Measurements from ENCODE around the gene NEURL1B. TPM values are rescaled to one million over a fixed set of nuclear protein-coding genes. Genes with fewer than 3 reads are reported as not detected.

Gene NEURL1B
- total RNA-seq, 2 donors from 2014 or later, result 4.9 to 6.3 TPM

DNA sequence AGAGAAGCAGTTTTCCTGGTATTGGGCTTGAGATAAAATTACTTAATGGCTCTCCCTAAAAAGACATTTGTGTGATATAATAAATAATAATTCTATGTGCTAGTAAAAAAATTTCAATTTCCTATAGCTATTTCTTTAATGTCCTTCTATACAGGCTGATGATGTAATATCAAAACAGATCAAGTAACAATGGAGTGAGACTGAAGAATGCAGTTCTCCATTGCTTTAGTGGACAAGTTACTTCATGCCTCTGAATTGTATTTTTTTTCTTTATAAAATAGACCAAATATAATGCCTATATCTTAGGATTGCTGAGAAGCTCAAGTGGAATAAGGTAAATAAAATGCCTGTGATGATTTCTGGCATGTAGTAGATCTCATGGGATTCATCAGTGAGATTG is 35.6 kb upstream of the NEURL1B start:
- H3K9me3 ChIP-seq (ENCODE audit: control insufficient read depth, low read length), result no peaks in the 10 kb centered on the region
- no peaks in the 10 kb centered on the region for H3K4me1 ChIP-seq (ENCODE audit: control insufficient read depth, insufficient read depth, low read length)
- H3K36me3 Mint-ChIP-seq (ENCODE audit: low read depth), result no peaks in the 10 kb centered on the region
- no peak for DNase-seq
- no peaks in the 10 kb centered on the region for H3K9me3 Mint-ChIP-seq
- peaks cover 9% of the 10 kb centered on the region for H3K4me1 Mint-ChIP-seq
- no peak overlapping the region for H3K4me3 Mint-ChIP-seq
- no peak overlapping the region for H3K27ac ChIP-seq (ENCODE audit: low read depth, low read length)
- no peak overlapping the region for H3K27ac Mint-ChIP-seq
- H3K27me3 ChIP-seq (ENCODE audit: control insufficient read depth, insufficient read depth, low read length, poor library complexity, severe bottlenecking), result no peaks in the 10 kb centered on the region
- H3K4me3 ChIP-seq (ENCODE audit: low read length), result no peak overlapping the region
- H3K9ac ChIP-seq (ENCODE audit: extremely low read depth, low read length, poor library complexity, severe bottlenecking), result no peak overlapping the region
- peaks cover 6% of the 10 kb centered on the region for H3K27me3 Mint-ChIP-seq (ENCODE audit: insufficient read depth)
- no peak for TF ChIP-seq CTCF (conservative IDR thresholded peaks at IDR 0.05)
- no peaks in the 10 kb centered on the region for H3K36me3 ChIP-seq (ENCODE audit: control insufficient read depth, insufficient read depth, low read length)

DNA sequence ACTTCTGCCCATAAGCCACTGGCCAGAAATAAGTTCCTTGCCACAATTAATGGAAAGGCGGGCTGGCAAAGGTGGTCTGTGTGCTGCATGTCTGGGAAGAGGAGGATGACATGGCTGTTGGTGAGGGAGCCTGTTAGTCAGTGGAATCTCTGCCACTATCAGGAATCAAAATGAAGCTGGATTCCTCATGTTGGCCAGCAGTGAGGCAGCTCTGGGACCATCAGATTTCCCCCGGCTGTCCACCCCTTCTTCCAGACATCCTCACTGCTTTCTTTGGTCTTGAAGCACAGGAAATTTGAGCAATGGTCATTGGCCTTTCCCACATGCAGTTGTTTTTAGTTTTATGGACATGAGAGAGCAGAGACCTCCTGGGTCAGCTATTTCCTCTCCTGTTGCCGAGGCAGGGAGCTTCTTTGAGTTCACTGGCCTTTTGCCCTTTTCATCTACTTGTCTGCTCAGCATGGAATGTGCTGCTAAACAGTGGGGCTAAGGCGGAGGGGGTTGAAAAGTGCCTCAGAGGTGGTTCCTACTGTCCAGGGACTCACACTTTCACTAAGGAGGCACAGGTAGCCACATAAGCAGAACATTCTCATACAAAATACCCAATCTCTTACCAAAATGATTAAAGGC is 34.8 kb upstream of the NEURL1B start:
- H3K9me3 Mint-ChIP-seq, result no peaks in the 10 kb centered on the region
- H3K4me3 Mint-ChIP-seq, result no peak overlapping the region
- peaks cover 9% of the 10 kb centered on the region for H3K4me1 Mint-ChIP-seq
- H3K27ac ChIP-seq (ENCODE audit: low read depth, low read length), result no peak overlapping the region
- no peak for DNase-seq
- TF ChIP-seq CTCF (conservative IDR thresholded peaks at IDR 0.05), result no peak
- no peaks in the 10 kb centered on the region for H3K9me3 ChIP-seq (ENCODE audit: control insufficient read depth, low read length)
- H3K4me3 ChIP-seq (ENCODE audit: low read length), result no peak overlapping the region
- H3K9ac ChIP-seq (ENCODE audit: extremely low read depth, low read length, poor library complexity, severe bottlenecking), result no peak overlapping the region
- no peaks in the 10 kb centered on the region for H3K36me3 ChIP-seq (ENCODE audit: control insufficient read depth, insufficient read depth, low read length)
- 70 to 72% methylated on average over 2 to 4 of the region's 4 CpGs for WGBS, 2 experiments (ENCODE audit: insufficient coverage in 1 of 2, insufficient read length in 1 of 2)
- H3K4me1 ChIP-seq (ENCODE audit: control insufficient read depth, insufficient read depth, low read length), result no peaks in the 10 kb centered on the region
- H3K27ac Mint-ChIP-seq, result no peak overlapping the region
- H3K27me3 ChIP-seq (ENCODE audit: control insufficient read depth, insufficient read depth, low read length, poor library complexity, severe bottlenecking), result no peaks in the 10 kb centered on the region
- H3K27me3 Mint-ChIP-seq (ENCODE audit: insufficient read depth), result peaks cover 6% of the 10 kb centered on the region
- H3K36me3 Mint-ChIP-seq (ENCODE audit: low read depth), result no peaks in the 10 kb centered on the region

GRCh38 chr5:172607213-172607793 is 33.8 kb upstream of the NEURL1B start:
- 81 to 91% methylated on average over 5 to 6 of the region's 6 CpGs for WGBS, 2 experiments (ENCODE audit: insufficient coverage in 1 of 2, insufficient read length in 1 of 2)

More at GRCh38 chr5:172607213-172607793, 33.8 kb upstream of the NEURL1B start:
- Histone ChIP-seq H3K4me1 (ENCODE audit: control insufficient read depth, insufficient read depth, low read length) (no peaks in the 10 kb centered on the region), H3K36me3 (ENCODE audit: control insufficient read depth, insufficient read depth, low read length) (no peaks in the 10 kb centered on the region), H3K27me3 (ENCODE audit: control insufficient read depth, insufficient read depth, low read length, poor library complexity, severe bottlenecking) (no peaks in the 10 kb centered on the region), H3K9me3 (ENCODE audit: control insufficient read depth, low read length) (no peaks in the 10 kb centered on the region), H3K9ac (ENCODE audit: extremely low read depth, low read length, poor library complexity, severe bottlenecking) (no peak overlapping the region), H3K4me3 (ENCODE audit: low read length) (no peak overlapping the region), H3K27ac (ENCODE audit: low read depth, low read length) (no peak overlapping the region)
- no peak for DNase-seq
- Mint-ChIP-seq H3K4me1 (peaks cover 9% of the 10 kb centered on the region), H3K36me3 (ENCODE audit: low read depth) (no peaks in the 10 kb centered on the region), H3K9me3 (no peaks in the 10 kb centered on the region), H3K4me3 (no peak overlapping the region), H3K27ac (no peak overlapping the region), H3K27me3 (ENCODE audit: insufficient read depth) (peaks cover 6% of the 10 kb centered on the region)
- no peak for TF ChIP-seq CTCF (conservative IDR thresholded peaks at IDR 0.05)

Data from endodermal cell (in vitro differentiated cells).